Measurements from ENCODE around the gene CD96. TPM values are rescaled to one million over a fixed set of nuclear protein-coding genes. Genes with fewer than 3 reads are reported as not detected.

CD96 gene
- total RNA-seq, 1 experiment from 2014 or later, result not detected

- Mint-ChIP-seq H3K36me3 (ENCODE audit: insufficient read depth in 1 of 3, low read depth in 3 of 3) (peaks cover 0 to 9% (median 4%) of the 10 kb centered on the region in 3 experiments; a peak in 3 of 7 replicates), H3K4me1 (peaks cover 0 to 8% of the 10 kb centered on the region in 2 experiments; a peak in 1 of 4 replicates), H3K4me3 (no peak overlapping the region), H3K27ac (no peak overlapping the region), H3K27me3 (ENCODE audit: low read depth) (no peaks in the 10 kb centered on the region), H3K9me3 (peaks cover 0 to 5% of the 10 kb centered on the region in 2 experiments; a peak in 1 of 5 replicates)
- Histone ChIP-seq H2BK12ac (ENCODE audit: insufficient read length, low read depth, low read length) (no peak overlapping the region), H3K56ac (ENCODE audit: insufficient read length, low read depth, low read length) (no peak overlapping the region), H2BK5ac (ENCODE audit: insufficient read length, low read length) (no peak overlapping the region), H4K91ac (ENCODE audit: insufficient read length, low read depth, low read length) (no peak overlapping the region), H2AK5ac (ENCODE audit: insufficient read length, low read length) (no peak overlapping the region), H3K18ac (ENCODE audit: insufficient read length, low read depth, low read length) (no peak overlapping the region), H3K79me1 (ENCODE audit: insufficient read depth, low read depth, low read length, poor library complexity, severe bottlenecking) (no peaks in the 10 kb centered on the region), H3K27me3 (ENCODE audit: insufficient read depth, low read length) (no peaks in the 10 kb centered on the region), H4K8ac (replicated peaks; ENCODE audit: insufficient read length, low read depth, low read length) (no peak overlapping the region), H3K23ac (ENCODE audit: insufficient read length, low read depth, low read length) (no peak overlapping the region), H4K20me1 (ENCODE audit: control insufficient read depth, insufficient read depth, insufficient read length) (no peaks in the 10 kb centered on the region), H3K4me2 (ENCODE audit: insufficient read depth, insufficient read length, low read length) (no peak overlapping the region), H3K9ac (ENCODE audit: extremely low read depth, insufficient read length, low read length) (no peak overlapping the region), H3K14ac (ENCODE audit: insufficient read depth, low read length) (no peak overlapping the region), H2BK20ac (ENCODE audit: low read depth, low read length, poor library complexity, severe bottlenecking) (no peak overlapping the region), H3K9me3 (ENCODE audit: control insufficient read depth, low read depth, low read length) (no peaks in the 10 kb centered on the region), H2BK120ac (ENCODE audit: low read depth, low read length, poor library complexity, severe bottlenecking) (no peak overlapping the region), H3K27ac (ENCODE audit: insufficient read length, low read depth, low read length) (no peak overlapping the region), H3K4ac (ENCODE audit: low read depth, low read length) (no peak overlapping the region), H3K23me2 (ENCODE audit: insufficient read length, low read depth, low read length, poor library complexity, severe bottlenecking) (no peaks in the 10 kb centered on the region), H3K79me2 (ENCODE audit: insufficient read depth, low read length) (no peaks in the 10 kb centered on the region), H2BK15ac (ENCODE audit: low read depth, low read length) (no peak overlapping the region), H2AFZ (ENCODE audit: low read length) (no peak overlapping the region), H3T11ph (ENCODE audit: low read length) (no peak overlapping the region), H3K4me1 (ENCODE audit: insufficient read depth, low read length) (no peaks in the 10 kb centered on the region), H4K5ac (ENCODE audit: insufficient read length, low read depth, low read length) (no peak overlapping the region)
- no peak for DNase-seq
- no peak for TF ChIP-seq CTCF (conservative IDR thresholded peaks at IDR 0.05)
- no CpG with 5 or more reads among the region's 2 CpGs for WGBS (ENCODE audit: extremely low coverage, insufficient read length, low lambda C conversion rate)
Measured at GRCh38 chr3:111566844-111567243, 24.8 kb downstream of the CD96 start.
